ENCODE results near the gene KLHL8. TPM values are rescaled to one million over a fixed set of nuclear protein-coding genes. Genes with fewer than 3 reads are reported as not detected.

Gene KLHL8
- total RNA-seq, 2 experiments from 2014 or later = 6.3 to 7.0 TPM

DNA sequence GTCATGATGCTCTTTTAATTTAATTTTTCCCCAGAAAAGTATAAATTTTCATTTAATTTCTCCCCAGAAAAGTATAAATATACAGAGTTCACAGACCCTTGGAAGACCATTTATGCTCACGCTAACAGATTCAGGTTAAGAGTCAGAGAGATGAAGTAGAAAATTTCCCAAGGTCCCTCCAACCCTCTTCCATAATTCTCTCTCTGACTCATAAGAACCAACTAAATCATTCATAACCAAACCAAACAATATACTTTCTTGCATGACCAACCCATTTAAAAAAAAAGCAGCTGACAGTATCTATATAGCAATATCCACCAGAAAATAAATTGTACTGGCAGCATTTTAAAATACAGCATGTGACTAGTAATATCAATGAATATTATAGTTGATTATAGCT is 3.9 kb downstream of the KLHL8 start:
- CTCF ChIA-PET = interaction anchor here (1.6 kb wide), 1 partner anchor 294 kb away, joined by 4 read pairs; no protein-coding TSS in a partner anchor
- Mint-ChIP-seq H3K4me1 (ENCODE audit: low read depth) (peaks cover 19% of the 10 kb centered on the region), H3K27ac (no peak overlapping the region), H3K4me3 (no peak overlapping the region), H3K36me3 (ENCODE audit: low read depth) (peaks cover 7% of the 10 kb centered on the region), H3K9me3 (no peaks in the 10 kb centered on the region), H3K27me3 (no peaks in the 10 kb centered on the region)
- ATAC-seq (ENCODE audit: poor library complexity) = no peak
- intact Hi-C loops (cut with DNase I, micrococcal nuclease) = loop anchor here in 1 of 2 experiments (5.0 kb wide), 2 partner anchors 171 to 209 kb away; no protein-coding TSS in a partner anchor
- no peak for DNase-seq
- H3K4me1 ChIP-seq (ENCODE audit: insufficient read depth, low read length) = peaks cover 24% of the 10 kb centered on the region
- H3K4me3 ChIP-seq (ENCODE audit: low read length) = no peak overlapping the region
- TF ChIP-seq, protein P1, sequence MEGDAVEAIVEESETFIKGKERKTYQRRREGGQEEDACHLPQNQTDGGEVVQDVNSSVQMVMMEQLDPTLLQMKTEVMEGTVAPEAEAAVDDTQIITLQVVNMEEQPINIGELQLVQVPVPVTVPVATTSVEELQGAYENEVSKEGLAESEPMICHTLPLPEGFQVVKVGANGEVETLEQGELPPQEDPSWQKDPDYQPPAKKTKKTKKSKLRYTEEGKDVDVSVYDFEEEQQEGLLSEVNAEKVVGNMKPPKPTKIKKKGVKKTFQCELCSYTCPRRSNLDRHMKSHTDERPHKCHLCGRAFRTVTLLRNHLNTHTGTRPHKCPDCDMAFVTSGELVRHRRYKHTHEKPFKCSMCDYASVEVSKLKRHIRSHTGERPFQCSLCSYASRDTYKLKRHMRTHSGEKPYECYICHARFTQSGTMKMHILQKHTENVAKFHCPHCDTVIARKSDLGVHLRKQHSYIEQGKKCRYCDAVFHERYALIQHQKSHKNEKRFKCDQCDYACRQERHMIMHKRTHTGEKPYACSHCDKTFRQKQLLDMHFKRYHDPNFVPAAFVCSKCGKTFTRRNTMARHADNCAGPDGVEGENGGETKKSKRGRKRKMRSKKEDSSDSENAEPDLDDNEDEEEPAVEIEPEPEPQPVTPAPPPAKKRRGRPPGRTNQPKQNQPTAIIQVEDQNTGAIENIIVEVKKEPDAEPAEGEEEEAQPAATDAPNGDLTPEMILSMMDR (IDR thresholded peaks at IDR 0.05) = no peak
- H3K27ac ChIP-seq (ENCODE audit: low read depth in 1 of 2, low read length in 2 of 2) = no peak overlapping the region
- H3K9me3 ChIP-seq (ENCODE audit: control insufficient read depth in 1 of 2, insufficient read depth in 1 of 2, low read length in 2 of 2) = no peaks in the 10 kb centered on the region
- no peaks in the 10 kb centered on the region for H3K27me3 ChIP-seq (ENCODE audit: control insufficient read depth in 1 of 2, insufficient read depth in 2 of 2, low read length in 2 of 2)
- no peaks in the 10 kb centered on the region for H3K36me3 ChIP-seq (ENCODE audit: insufficient read depth, low read length)
- POLR2A ChIA-PET = interaction anchor here (0.9 kb wide), 1 partner anchor 18 kb away, joined by 5 read pairs; no protein-coding TSS in a partner anchor

DNA sequence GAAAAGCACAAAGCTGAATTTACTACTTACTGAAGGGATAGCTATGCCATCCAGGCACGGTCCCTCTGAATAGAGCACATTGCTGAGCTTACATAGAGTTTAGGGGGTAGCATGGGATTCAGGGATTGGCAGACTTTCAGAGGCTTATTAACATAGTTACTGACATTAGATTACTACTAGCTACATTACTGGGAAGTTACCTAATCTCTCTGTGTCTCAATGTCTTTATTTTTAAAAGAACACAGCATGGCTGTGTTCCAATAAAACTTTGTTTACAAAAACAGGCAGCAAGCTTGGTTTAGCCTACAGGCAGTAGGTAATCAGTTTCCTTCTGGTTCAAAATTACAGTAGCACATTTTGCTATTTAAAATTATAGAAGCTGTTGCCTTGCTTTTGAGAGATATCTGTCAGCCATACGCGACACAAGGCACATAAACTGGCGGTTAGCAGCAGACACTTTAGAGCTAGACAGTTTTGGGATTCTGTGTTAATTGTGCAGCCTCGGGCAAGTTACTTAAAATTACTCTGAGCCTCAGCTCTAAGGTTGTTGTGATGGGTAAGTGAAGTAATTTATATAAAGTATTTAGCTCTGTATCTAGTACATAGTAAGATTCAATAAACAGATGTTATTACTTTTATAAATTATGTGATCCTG is 6.9 kb downstream of the KLHL8 start:
- peaks cover 1% of the 10 kb centered on the region for H3K4me1 ChIP-seq (ENCODE audit: insufficient read depth, low read length)
- Mint-ChIP-seq H3K36me3 (ENCODE audit: low read depth) (no peaks in the 10 kb centered on the region), H3K27ac (no peak overlapping the region), H3K27me3 (no peaks in the 10 kb centered on the region), H3K9me3 (no peaks in the 10 kb centered on the region), H3K4me1 (ENCODE audit: low read depth) (peaks cover 23% of the 10 kb centered on the region), H3K4me3 (no peak overlapping the region)
- CTCF ChIA-PET = no interaction called here
- no peak overlapping the region for H3K27ac ChIP-seq (ENCODE audit: low read depth in 1 of 2, low read length in 2 of 2)
- no peak overlapping the region for H3K4me3 ChIP-seq (ENCODE audit: low read length)
- DNase-seq = no peak
- H3K36me3 ChIP-seq (ENCODE audit: insufficient read depth, low read length) = no peaks in the 10 kb centered on the region
- POLR2A ChIA-PET = interaction anchor here (0.9 kb wide), 1 partner anchor 279 kb away, joined by 3 read pairs; the partner anchor contains the start of gene AFF1
- no peaks in the 10 kb centered on the region for H3K9me3 ChIP-seq (ENCODE audit: control insufficient read depth in 1 of 2, insufficient read depth in 1 of 2, low read length in 2 of 2)
- H3K27me3 ChIP-seq (ENCODE audit: control insufficient read depth in 1 of 2, insufficient read depth in 2 of 2, low read length in 2 of 2) = no peaks in the 10 kb centered on the region
- ATAC-seq (ENCODE audit: poor library complexity) = no peak
- TF ChIP-seq, protein P1 (IDR thresholded peaks at IDR 0.05) = no peak
- intact Hi-C loops (cut with DNase I, micrococcal nuclease) = no loop called here

DNA sequence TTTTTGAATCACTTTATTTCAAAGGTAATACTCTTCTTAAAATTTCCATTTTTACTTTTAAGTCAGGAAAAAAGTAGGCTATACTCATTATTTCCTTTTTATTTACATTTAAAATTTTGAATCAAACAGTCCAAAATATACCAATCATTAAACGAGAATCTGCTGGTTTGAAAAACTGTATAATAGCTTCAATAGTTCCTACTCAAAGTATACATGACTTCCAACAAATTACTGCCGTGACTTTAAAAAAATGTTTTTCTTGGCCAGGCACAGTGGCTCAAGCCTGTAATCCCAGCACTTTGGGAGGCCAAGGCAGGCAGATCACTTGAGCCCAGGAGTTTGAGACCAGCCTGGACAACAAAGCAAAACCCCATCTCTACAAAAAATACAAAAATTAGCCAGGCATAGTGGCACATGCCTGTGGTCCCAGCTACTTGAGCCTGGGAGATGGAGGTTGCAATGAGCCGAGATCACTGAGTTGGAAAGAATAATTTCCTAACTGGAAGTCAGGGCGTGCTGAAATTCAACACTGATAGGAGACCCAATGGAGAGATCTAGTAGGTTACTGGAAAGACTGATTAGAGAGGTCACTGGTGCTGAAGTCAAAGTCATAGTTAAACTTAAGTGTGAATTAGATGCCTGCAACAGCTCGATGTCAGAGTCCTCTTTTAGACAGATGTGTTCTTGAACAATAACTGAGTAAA is 9.0 kb downstream of the KLHL8 start:
- TF ChIP-seq, protein P1 (IDR thresholded peaks at IDR 0.05) = no peak
- Histone ChIP-seq H3K36me3 (ENCODE audit: insufficient read depth, low read length) (no peaks in the 10 kb centered on the region), H3K4me3 (ENCODE audit: low read length) (no peak overlapping the region), H3K27me3 (ENCODE audit: control insufficient read depth in 1 of 2, insufficient read depth in 2 of 2, low read length in 2 of 2) (no peaks in the 10 kb centered on the region), H3K27ac (ENCODE audit: low read depth in 1 of 2, low read length in 2 of 2) (no peak overlapping the region), H3K9me3 (ENCODE audit: control insufficient read depth in 1 of 2, insufficient read depth in 1 of 2, low read length in 2 of 2) (no peaks in the 10 kb centered on the region), H3K4me1 (ENCODE audit: insufficient read depth, low read length) (no peaks in the 10 kb centered on the region)
- no peak overlapping the region for H3K4me3 Mint-ChIP-seq
- no peak overlapping the region for H3K27ac Mint-ChIP-seq
- ChIA-PET CTCF (no interaction called here), POLR2A (no interaction called here)
- ATAC-seq (ENCODE audit: poor library complexity) (no peak), DNase-seq (no peak)
- no peaks in the 10 kb centered on the region for H3K27me3 Mint-ChIP-seq
- H3K36me3 Mint-ChIP-seq (ENCODE audit: low read depth) = no peaks in the 10 kb centered on the region
- peaks cover 18% of the 10 kb centered on the region for H3K4me1 Mint-ChIP-seq (ENCODE audit: low read depth)
- intact Hi-C loops (cut with DNase I, micrococcal nuclease) = no loop called here
- H3K9me3 Mint-ChIP-seq = no peaks in the 10 kb centered on the region
